Measurements from ENCODE around the gene CHCHD10. TPM values are rescaled to one million over a fixed set of nuclear protein-coding genes. Genes with fewer than 3 reads are reported as not detected.

CHCHD10 gene
- total RNA-seq, 1 experiment from 2014 or later = 198 TPM

- POLR2A ChIA-PET = no interaction called here
- Mint-ChIP-seq H3K4me3 (no peak overlapping the region), H3K9me3 (no peaks in the 10 kb centered on the region), H3K4me1 (peaks cover 7% of the 10 kb centered on the region), H3K27me3 (ENCODE audit: low read depth) (peaks cover 13% of the 10 kb centered on the region), H3K27ac (no peak overlapping the region), H3K36me3 (no peaks in the 10 kb centered on the region)
- ATAC-seq (no peak), DNase-seq (ENCODE audit: low spot score) (no peak)
- TF ChIP-seq ZNF263 (CRISPR knock-in tag; IDR thresholded peaks at IDR 0.05; ENCODE audit: low read depth) = no peak
- TF ChIP-seq PRDM15 (CRISPR knock-in tag; IDR thresholded peaks at IDR 0.05) = no peak
- TF ChIP-seq NFATC4 (CRISPR knock-in tag; IDR thresholded peaks at IDR 0.05) = no peak
- TF ChIP-seq CTCF (IDR thresholded peaks at IDR 0.05) = no peak
- no peak for TF ChIP-seq FOXK1 (CRISPR knock-in tag; IDR thresholded peaks at IDR 0.05)
- TF ChIP-seq USF1 (CRISPR knock-in tag; IDR thresholded peaks at IDR 0.05) = no peak
- TF ChIP-seq, protein P1, sequence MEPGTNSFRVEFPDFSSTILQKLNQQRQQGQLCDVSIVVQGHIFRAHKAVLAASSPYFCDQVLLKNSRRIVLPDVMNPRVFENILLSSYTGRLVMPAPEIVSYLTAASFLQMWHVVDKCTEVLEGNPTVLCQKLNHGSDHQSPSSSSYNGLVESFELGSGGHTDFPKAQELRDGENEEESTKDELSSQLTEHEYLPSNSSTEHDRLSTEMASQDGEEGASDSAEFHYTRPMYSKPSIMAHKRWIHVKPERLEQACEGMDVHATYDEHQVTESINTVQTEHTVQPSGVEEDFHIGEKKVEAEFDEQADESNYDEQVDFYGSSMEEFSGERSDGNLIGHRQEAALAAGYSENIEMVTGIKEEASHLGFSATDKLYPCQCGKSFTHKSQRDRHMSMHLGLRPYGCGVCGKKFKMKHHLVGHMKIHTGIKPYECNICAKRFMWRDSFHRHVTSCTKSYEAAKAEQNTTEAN (CRISPR knock-in tag; IDR thresholded peaks at IDR 0.05) = no peak
- no peak for TF ChIP-seq TCF7 (CRISPR knock-in tag; IDR thresholded peaks at IDR 0.05; ENCODE audit: low read depth)
- no peak for TF ChIP-seq FOXP4 (CRISPR knock-in tag; IDR thresholded peaks at IDR 0.05)
- TF ChIP-seq, protein P2, sequence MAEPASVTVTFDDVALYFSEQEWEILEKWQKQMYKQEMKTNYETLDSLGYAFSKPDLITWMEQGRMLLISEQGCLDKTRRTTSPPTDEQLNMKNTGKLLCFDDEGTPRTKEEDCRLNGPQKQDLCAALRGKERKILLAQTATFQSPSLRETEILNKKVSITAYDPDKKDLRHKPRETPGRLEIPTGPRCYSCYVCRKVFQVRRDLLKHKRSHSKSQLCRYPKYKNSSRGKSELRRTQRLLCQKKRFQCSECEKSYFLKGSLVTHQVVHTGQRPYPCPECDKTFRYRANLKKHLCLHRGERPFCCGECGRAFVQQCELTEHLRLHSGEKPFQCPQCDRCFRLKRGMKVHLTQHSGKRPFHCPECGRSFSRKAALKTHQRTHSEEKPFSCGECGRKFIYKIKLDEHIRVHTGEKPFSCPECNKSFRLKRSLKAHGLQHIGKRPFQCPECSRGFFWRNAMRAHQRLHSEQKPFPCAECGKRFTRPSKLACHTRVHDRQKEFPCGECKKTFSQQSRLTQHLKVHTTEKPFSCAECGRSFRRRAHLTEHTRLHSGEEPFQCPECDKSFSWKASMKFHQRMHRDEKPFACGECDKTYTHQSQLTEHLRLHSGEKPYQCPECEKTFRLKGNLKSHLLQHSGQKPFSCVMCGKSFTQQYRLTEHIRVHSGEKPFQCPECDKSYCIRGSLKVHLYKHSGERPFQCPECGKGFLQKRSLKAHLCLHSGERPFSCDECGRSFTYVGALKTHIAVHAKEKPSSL (CRISPR knock-in tag; conservative IDR thresholded peaks at IDR 0.05) = no peak
- no peak for TF ChIP-seq E2F1 (CRISPR knock-in tag; IDR thresholded peaks at IDR 0.05)
- TF ChIP-seq NR2C2 (CRISPR knock-in tag; IDR thresholded peaks at IDR 0.05) = no peak
- CTCF ChIA-PET = interaction anchor here (1.3 kb wide), 1 partner anchor 10 kb away, joined by 3 read pairs; no protein-coding TSS in a partner anchor
These were observed 11.3 kb upstream of the CHCHD10 start for GRCh38 chr22:23779083-23779482.
